Cardiac fibroblast (primary cell): Measurements from ENCODE around the gene EHD3.

Experiments used
- DNase-seq, 2 donors: peaks; one replicate each; pipeline versions ENCODE4 v3.0.0 to v3.0.0-alpha.2; 2010; ENCODE audit warnings: low read depth in 2 of 2
- H3K4me3 ChIP-seq, 2 donors: replicated peaks in 1 of 2; 1 replicate in 1 of 2; 2 replicates in 1 of 2; pipeline ENCODE4 v1.5.1; 2011; ENCODE audit warnings: low read depth in 2 of 2, low read length in 2 of 2, mild to moderate bottlenecking in 2 of 2, moderate library complexity in 1 of 2
- CTCF ChIP-seq: IDR thresholded peaks from one replicate; pipeline ENCODE4 v1.5.1; 2011; ENCODE audit warnings: low read depth, mild to moderate bottlenecking, low read length, inconsistent platforms

EHD3 gene

GRCh38 chr2:31192396-31192795 is 41.6 kb upstream of the EHD3 start:
- DNase-seq = no peak
- TF ChIP-seq CTCF = no peak
- H3K4me3 ChIP-seq = no peak overlapping the region

GRCh38 chr2:31192851-31193392 is 41.0 kb upstream of the EHD3 start:
- TF ChIP-seq CTCF = no peak
- H3K4me3 ChIP-seq = no peak overlapping the region
- DNase-seq = no peak

GRCh38 chr2:31193806-31194205 is 40.1 kb upstream of the EHD3 start:
- TF ChIP-seq CTCF = no peak
- DNase-seq = no peak
- H3K4me3 ChIP-seq = no peak overlapping the region

GRCh38 chr2:31196622-31197021 is 37.3 kb upstream of the EHD3 start:
- no peak overlapping the region for H3K4me3 ChIP-seq
- DNase-seq = no peak
- TF ChIP-seq CTCF = no peak

- no peak overlapping the region for H3K4me3 ChIP-seq
- no peak for DNase-seq
- no peak for TF ChIP-seq CTCF
These were observed 36.8 kb upstream of the EHD3 start for GRCh38 chr2:31197166-31197565.

GRCh38 chr2:31197669-31198068 is 36.3 kb upstream of the EHD3 start:
- TF ChIP-seq CTCF = no peak
- no peak for DNase-seq
- no peak overlapping the region for H3K4me3 ChIP-seq

GRCh38 chr2:31199206-31199605 is 34.7 kb upstream of the EHD3 start:
- DNase-seq = no peak
- no peak for TF ChIP-seq CTCF
- no peak overlapping the region for H3K4me3 ChIP-seq
